ENCODE data around the gene MYO9B. TPM values are rescaled to one million over a fixed set of nuclear protein-coding genes. Genes with fewer than 3 reads are reported as not detected.
A peak's percentile ranks its signal among the peaks of the same experiment; 100 is the strongest.

MYO9B gene
- total and polyA plus RNA-seq, 2 of the 13 experiments (the other 11 are each of a cell fraction or from before 2014, with no cell fraction given) = 18.0 to 18.3 TPM

GRCh38 chr19:17075035-17075863, at the start of gene MYO9B, which contains the start of gene HAUS8 (continued):
- TF ChIP-seq, protein P1, sequence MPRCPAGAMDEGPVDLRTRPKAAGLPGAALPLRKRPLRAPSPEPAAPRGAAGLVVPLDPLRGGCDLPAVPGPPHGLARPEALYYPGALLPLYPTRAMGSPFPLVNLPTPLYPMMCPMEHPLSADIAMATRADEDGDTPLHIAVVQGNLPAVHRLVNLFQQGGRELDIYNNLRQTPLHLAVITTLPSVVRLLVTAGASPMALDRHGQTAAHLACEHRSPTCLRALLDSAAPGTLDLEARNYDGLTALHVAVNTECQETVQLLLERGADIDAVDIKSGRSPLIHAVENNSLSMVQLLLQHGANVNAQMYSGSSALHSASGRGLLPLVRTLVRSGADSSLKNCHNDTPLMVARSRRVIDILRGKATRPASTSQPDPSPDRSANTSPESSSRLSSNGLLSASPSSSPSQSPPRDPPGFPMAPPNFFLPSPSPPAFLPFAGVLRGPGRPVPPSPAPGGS (CRISPR knock-in tag; IDR thresholded peaks at IDR 0.05) = no peak; the same call in 1 of the 2 replicates
- TF ChIP-seq THAP7 (CRISPR knock-in tag; IDR thresholded peaks at IDR 0.05) = no peak
- TF ChIP-seq ARNTL (CRISPR knock-in tag; IDR thresholded peaks at IDR 0.05) = peak; percentile 59
- no peak; the same call in 1 of the 2 replicates for TF ChIP-seq ZNF558 (CRISPR knock-in tag; IDR thresholded peaks at IDR 0.05; ENCODE audit: borderline replicate concordance)
- no peak for TF ChIP-seq ATAD3A (CRISPR knock-in tag; IDR thresholded peaks at IDR 0.05)
- TF ChIP-seq HDAC2 (CRISPR knock-in tag; IDR thresholded peaks at IDR 0.05) = peak; percentile 65
- TF ChIP-seq ZNF766 (CRISPR knock-in tag; IDR thresholded peaks at IDR 0.05; ENCODE audit: borderline replicate concordance) = 0 out of 2 replicates have a peak, but pooled peaks have one; percentile 39
- TF ChIP-seq CREBL2 (CRISPR knock-in tag; IDR thresholded peaks at IDR 0.05; ENCODE audit: borderline replicate concordance) = no peak
- no peak for TF ChIP-seq EED (CRISPR knock-in tag; IDR thresholded peaks at IDR 0.05)
- TF ChIP-seq ETS1 (CRISPR knock-in tag; IDR thresholded peaks at IDR 0.05) = no peak
- TF ChIP-seq TP53 (CRISPR knock-in tag; conservative IDR thresholded peaks at IDR 0.05) = no peak
- TF ChIP-seq FLYWCH1 (CRISPR knock-in tag; IDR thresholded peaks at IDR 0.05) = 0 out of 2 replicates have a peak, but pooled peaks have one; percentile 59
- peak; percentile 77 for TF ChIP-seq TARDBP (CRISPR knock-in tag; IDR thresholded peaks at IDR 0.05)
- peak; percentile 89 for TF ChIP-seq THAP11 (CRISPR knock-in tag; IDR thresholded peaks at IDR 0.05)
- peak; percentile 87 for TF ChIP-seq ZNF414 (CRISPR knock-in tag; IDR thresholded peaks at IDR 0.05)
- no peak for TF ChIP-seq JARID2 (CRISPR knock-in tag; IDR thresholded peaks at IDR 0.05; ENCODE audit: insufficient replicate concordance)
- TF ChIP-seq, protein P2, sequence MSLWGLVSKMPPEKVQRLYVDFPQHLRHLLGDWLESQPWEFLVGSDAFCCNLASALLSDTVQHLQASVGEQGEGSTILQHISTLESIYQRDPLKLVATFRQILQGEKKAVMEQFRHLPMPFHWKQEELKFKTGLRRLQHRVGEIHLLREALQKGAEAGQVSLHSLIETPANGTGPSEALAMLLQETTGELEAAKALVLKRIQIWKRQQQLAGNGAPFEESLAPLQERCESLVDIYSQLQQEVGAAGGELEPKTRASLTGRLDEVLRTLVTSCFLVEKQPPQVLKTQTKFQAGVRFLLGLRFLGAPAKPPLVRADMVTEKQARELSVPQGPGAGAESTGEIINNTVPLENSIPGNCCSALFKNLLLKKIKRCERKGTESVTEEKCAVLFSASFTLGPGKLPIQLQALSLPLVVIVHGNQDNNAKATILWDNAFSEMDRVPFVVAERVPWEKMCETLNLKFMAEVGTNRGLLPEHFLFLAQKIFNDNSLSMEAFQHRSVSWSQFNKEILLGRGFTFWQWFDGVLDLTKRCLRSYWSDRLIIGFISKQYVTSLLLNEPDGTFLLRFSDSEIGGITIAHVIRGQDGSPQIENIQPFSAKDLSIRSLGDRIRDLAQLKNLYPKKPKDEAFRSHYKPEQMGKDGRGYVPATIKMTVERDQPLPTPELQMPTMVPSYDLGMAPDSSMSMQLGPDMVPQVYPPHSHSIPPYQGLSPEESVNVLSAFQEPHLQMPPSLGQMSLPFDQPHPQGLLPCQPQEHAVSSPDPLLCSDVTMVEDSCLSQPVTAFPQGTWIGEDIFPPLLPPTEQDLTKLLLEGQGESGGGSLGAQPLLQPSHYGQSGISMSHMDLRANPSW (CRISPR knock-in tag; IDR thresholded peaks at IDR 0.05; ENCODE audit: borderline replicate concordance) = 0 out of 2 replicates have a peak, but pooled peaks have one; percentile 54
- peak; percentile 63 for TF ChIP-seq PAXIP1 (CRISPR knock-in tag; conservative IDR thresholded peaks at IDR 0.05)
